Hippocampal formation (tissue), 2 donors: ENCODE measurements around the gene INHBB.

ENCODE experiments used
- DNase-seq, 2 donors: peaks; one replicate each; lab custom pipeline; 2025; lab: John Stamatoyannopoulos, UW

INHBB gene

GRCh38 chr2:120357768-120358167 is 11.8 kb downstream of the INHBB start:
- no peak for DNase-seq

GRCh38 chr2:120358734-120359465 is 13.0 kb downstream of the INHBB start:
- DNase-seq, result no peak

- no peak for DNase-seq
Measured at GRCh38 chr2:120360307-120360855, 14.4 kb downstream of the INHBB start.

DNA sequence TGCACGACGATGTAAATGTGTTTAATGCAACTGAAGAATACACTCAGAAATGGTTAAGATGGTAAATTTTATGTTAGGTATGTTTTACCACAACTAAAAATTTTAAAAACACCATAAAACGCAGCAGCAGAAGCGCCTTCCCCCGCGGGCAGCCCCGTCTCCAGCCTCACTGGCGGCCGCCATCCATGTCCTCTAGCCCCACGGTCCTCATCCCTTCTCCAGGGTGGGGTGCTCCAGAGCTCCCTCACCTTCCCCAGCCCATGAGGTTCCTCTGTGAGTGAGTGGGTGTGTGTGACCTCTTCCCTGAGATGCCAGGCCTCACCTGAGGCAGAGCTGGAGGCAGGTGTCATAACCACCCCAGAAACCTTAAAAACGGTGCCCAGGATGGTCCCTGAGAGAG is 17.0 kb downstream of the INHBB start:
- DNase-seq, result no peak

GRCh38 chr2:120365236-120365793 is 19.4 kb downstream of the INHBB start:
- no peak for DNase-seq

GRCh38 chr2:120366698-120367097 is 20.8 kb downstream of the INHBB start:
- no peak for DNase-seq

DNA sequence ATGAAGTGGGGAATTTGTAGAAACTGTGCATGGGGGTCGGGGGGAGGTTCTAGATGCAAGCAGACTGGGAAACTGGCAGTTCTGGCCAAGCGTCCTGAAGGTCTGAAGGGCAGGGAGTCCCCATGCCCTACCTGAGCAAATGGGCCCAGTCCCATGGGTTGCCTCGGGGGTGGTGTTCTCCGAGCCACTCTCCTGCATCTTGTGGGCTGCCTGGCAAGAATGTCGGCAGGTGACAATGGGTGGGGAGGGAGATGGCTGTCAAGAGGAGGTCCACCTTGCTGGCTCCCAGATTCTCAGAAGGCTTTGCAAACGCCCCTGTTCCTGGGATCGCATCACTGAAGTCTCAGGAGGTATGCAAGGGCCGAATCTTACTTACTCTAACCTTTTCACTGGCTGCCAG is 21.3 kb downstream of the INHBB start:
- no peak for DNase-seq

- no peak for DNase-seq
Measured at GRCh38 chr2:120367649-120368048, 21.7 kb downstream of the INHBB start.

- no peak for DNase-seq
Measured at GRCh38 chr2:120368086-120368485, 22.1 kb downstream of the INHBB start.

GRCh38 chr2:120369250-120369649 is 23.3 kb downstream of the INHBB start:
- no peak for DNase-seq

GRCh38 chr2:120371969-120372625 is 26.2 kb downstream of the INHBB start:
- DNase-seq, result no peak

DNA sequence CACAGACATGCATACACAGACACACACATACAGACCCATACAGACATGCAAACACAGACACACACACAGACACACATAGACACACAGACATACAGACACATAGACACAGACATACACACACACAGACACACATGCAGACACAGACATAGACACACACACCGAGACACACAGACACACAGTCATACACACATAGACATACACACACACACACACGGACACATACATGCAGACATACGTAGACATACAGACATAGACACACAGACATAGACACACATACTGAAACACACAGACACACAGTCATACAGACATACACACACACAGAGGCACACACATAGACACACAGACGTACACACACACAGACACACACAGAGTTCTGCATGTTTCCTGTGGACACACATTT is 26.9 kb downstream of the INHBB start:
- DNase-seq, result no peak

- no peak for DNase-seq
Measured at GRCh38 chr2:120373424-120373823, 27.5 kb downstream of the INHBB start.

GRCh38 chr2:120374821-120375220 is 28.9 kb downstream of the INHBB start:
- DNase-seq, result no peak

DNA sequence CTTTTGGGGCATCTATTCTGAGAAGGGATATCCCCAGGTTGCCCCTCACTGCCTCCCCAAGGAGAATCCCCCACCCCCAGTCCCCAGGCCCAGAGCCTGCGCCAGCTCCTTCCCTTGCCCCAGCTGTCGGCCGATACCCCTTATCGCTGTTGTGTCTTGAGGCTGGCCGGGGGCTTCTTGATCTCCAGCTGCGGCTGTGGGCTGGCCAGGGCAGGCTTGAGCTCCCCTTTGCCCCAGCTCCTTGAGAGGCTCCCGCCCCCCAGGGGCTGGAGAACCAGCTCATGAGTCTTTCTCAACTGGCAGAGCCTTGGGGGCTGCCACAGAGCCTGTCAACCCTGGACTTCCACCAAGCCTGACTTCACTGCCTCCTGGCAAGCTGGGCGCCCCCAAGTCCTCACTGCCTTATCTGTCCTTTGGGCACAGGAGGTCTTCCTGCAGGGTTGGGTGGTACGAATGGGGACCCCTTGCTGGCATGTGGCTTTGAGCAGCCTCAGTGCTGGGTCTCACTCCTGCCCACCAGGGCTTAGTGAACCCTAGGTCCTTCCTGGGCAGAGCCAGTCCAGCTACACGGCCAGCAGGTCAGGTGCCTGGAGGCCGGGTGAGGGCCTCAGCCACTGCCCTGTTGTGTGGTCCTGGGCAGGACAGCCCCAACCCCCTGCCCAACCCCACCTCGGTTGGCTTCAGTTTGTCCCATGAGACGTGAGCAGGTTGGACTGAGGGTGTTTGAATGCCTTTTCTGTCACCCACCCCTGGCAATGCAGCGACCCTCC is 29.5 kb downstream of the INHBB start:
- no peak for DNase-seq

GRCh38 chr2:120376101-120376500 is 30.2 kb downstream of the INHBB start:
- no peak for DNase-seq

- DNase-seq, result no peak
Measured at GRCh38 chr2:120376679-120377640, 31.0 kb downstream of the INHBB start.

GRCh38 chr2:120378605-120379004 is 32.7 kb downstream of the INHBB start:
- DNase-seq, result no peak

DNA sequence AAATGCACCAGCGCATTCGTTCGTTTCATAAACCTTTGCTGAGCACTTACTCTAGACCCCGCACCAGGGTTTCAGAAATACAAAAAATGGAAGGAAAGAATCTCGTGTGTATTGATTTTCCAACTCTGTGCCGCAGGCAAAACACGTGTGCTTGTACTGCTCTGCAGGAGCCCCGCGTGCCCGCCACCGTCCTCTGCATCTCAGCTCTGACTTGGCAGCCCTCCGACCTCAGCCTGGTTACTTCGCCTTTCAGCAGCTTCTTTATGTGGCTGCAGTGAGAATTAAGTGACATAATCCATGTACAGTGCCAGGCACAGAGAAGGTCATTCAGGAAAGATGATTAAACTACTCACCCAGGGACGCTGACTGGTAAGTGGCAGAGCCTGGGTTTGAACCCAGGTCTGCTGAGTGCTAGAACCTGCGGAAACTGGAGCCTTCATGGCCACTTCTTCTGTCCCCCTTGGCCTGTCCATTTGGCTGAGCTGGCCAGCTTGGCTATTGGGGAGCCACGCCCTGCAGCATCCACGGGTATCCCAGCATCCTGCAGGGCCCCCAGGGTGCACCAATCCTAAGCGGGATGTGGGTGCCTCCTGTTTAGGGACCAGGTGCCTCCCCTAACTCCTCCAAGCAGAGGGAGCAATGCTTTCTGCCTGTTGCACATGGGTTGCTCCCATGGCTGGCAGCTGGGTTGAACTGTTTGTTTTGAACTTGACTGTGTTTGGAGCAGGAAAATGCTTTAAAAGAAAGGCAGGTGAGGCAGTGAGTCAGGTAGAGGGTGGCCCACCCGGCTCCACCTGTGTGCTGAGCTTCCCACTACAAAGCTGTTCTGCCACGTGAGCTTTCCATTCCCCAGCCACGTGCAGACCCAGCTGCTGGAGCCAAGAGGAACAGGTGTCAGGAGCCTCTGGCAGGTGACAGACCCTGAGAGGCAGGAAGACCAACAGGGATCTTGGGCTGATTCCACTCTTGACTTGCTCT is 34.3 kb downstream of the INHBB start:
- DNase-seq, result no peak

DNA sequence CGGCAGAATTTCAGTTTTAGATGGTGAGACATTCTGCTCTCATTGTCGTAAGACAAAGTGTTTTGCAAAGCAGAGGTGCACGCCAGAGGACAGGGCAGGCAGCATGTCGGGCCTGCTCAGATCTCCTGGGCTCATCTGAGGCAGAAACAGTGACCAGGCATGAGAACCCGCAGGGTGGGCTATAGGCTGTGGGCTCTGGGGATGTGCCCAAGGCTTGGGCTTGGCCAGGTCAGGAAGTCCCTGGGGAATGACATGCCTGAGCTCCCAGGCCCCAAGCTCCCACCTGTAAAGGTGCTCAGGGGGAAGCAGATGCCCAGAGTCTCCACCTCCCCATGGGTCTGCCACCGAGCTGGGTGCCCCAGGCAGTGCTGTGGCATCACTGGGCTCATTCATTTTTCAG is 35.3 kb downstream of the INHBB start:
- DNase-seq, result no peak
